Bronchial smooth muscle cell (primary cell): ENCODE measurements around the gene R3HDM1. TPM values are rescaled to one million over a fixed set of nuclear protein-coding genes. Genes with fewer than 3 reads are reported as not detected.

Experiments used
- total RNA-seq: library from RNA; depleted of rRNA; stranded (reverse); fragments of >200 nt; gene quantifications from 2 replicates; pipeline ENCODE4 v1.2.1, GENCODE V29; 2014

Gene R3HDM1
- 3.3 and 5.0 TPM in 2 replicates for total RNA-seq

GRCh38 chr2:135531231-135532197 is at the start of gene R3HDM1:
Gene R3HDM1 (plus strand): TSS chr2:135531484. CDS start chr2:135604846, 73,362 bp downstream.

GRCh38 chr2:135530313-135531230 is 712 bp upstream of the R3HDM1 start, which contains the start of gene ZRANB3:
Gene ZRANB3 (minus strand): TSS chr2:135531218.

DNA sequence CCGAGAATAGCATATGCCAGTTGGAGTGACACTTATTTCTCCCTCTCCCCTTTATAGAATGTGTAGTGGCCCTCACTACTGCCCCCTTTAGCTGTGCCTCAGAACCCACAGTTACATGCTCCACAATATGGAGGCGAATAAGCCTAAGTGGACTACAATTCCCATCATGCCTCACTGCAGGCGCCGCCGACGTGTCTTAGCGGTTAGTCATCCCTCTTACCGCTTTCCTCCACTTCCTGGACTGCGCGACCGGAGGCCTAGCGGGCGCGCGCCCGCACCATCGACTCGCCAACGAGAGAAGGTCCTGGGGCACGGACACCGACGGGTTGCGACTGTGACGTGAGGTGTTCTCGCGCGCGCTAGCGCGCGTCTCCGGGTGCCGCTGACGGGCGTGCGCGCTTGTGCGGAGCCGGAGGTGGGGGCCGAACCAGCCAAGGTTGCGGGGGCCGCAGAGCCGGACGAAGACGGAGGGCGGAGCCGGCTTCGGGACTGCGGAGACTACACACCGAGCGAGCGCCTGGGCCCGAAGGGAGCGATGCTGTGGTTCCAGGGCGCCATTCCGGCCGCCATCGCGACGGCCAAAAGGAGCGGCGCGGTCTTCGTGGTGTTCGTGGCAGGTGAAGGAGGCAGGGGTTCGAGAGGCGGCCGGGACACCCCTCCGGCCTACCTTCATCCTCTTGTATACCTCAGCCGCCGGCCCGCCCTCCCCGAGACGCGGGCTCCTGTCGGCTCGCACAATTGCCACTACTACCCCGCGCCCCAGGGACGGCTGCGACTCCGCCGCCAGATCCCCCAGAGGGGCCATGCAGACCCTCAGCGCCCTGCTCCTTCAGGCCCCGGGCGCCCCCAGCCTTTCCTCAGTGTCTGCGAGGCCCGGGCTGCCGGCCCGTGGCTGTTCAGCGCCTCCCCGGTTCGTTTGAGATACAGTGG is 210.4 kb downstream of the R3HDM1 start, which contains the start of gene UBXN4:
Gene UBXN4 (plus strand): TSS at position 461 of the 930 bp plus-strand sequence. CDS start 75 bp downstream, at position 536.

Other genes starting within 250 kb of the R3HDM1 start
- gene ZRANB3, start 266 bp upstream of the R3HDM1 start, total RNA-seq: 6.3 and 6.9 TPM in 2 replicates
- gene UBXN4, start 210.4 kb downstream of the R3HDM1 start, total RNA-seq: 47.8 and 61.6 TPM in 2 replicates